Measurements from ENCODE around the gene PWWP2A.
"Not testable (repeated sequence)": the region's sequence is repeated elsewhere in the genome, so short reads cannot be mapped to it uniquely, and the experiment has no call there.

PWWP2A gene, protein sequence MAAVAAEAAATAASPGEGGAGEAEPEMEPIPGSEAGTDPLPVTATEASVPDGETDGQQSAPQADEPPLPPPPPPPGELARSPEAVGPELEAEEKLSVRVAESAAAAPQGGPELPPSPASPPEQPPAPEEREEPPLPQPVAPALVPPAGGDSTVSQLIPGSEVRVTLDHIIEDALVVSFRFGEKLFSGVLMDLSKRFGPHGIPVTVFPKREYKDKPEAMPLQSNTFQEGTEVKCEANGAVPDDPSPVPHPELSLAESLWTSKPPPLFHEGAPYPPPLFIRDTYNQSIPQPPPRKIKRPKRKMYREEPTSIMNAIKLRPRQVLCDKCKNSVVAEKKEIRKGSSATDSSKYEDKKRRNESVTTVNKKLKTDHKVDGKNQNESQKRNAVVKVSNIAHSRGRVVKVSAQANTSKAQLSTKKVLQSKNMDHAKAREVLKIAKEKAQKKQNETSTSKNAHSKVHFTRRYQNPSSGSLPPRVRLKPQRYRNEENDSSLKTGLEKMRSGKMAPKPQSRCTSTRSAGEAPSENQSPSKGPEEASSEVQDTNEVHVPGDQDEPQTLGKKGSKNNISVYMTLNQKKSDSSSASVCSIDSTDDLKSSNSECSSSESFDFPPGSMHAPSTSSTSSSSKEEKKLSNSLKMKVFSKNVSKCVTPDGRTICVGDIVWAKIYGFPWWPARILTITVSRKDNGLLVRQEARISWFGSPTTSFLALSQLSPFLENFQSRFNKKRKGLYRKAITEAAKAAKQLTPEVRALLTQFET

GRCh38 chr5:160119142-160119904, at the start of gene PWWP2A:
TSS of gene PWWP2A (minus strand) at chr5:160119450. CDS start at chr5:160119388, 62 bp downstream.
- DNase-seq (ENCODE audit: extremely low read depth in 1 of 2, low read depth in 1 of 2): peak; percentile 90 to 96

GRCh38 chr5:160167624-160168165, 48.4 kb upstream of the PWWP2A start:
- no peak for DNase-seq (ENCODE audit: extremely low read depth in 1 of 2, low read depth in 1 of 2)

DNA sequence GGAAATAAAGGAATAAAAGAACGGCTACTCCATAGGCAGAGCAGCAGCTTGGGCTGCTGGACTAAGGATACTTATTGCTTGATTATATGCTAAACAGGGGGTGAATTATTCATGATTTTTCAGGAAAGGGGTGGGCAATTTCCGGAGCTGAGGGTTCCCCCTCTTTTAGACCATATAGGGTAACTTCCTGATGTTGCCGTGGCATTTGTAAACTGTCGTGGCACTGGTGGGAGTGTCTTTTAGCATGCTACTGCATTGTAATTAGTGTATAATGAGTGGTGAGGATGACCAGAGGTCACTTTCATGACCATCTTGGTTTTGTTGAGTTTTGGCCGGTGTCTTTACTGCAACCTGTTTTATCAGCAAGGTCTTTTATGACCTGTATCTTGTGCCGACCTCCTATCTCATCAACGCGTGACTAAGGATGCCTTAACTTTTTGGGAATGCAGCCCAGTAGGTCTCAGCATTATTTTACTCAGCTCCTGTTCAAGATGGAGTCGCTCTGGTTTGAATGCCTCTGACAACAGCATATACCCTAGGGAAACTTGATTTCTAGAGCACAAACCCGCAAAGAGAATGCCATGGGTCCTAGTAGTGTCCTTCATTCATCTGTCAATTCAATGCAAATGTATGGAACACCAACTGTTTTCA, 47.8 kb upstream of the PWWP2A start:
- DNase-seq (ENCODE audit: extremely low read depth in 1 of 2, low read depth in 1 of 2): no peak

GRCh38 chr5:160166069-160166972, 47.1 kb upstream of the PWWP2A start:
- DNase-seq (ENCODE audit: extremely low read depth in 1 of 2, low read depth in 1 of 2): no peak

DNA sequence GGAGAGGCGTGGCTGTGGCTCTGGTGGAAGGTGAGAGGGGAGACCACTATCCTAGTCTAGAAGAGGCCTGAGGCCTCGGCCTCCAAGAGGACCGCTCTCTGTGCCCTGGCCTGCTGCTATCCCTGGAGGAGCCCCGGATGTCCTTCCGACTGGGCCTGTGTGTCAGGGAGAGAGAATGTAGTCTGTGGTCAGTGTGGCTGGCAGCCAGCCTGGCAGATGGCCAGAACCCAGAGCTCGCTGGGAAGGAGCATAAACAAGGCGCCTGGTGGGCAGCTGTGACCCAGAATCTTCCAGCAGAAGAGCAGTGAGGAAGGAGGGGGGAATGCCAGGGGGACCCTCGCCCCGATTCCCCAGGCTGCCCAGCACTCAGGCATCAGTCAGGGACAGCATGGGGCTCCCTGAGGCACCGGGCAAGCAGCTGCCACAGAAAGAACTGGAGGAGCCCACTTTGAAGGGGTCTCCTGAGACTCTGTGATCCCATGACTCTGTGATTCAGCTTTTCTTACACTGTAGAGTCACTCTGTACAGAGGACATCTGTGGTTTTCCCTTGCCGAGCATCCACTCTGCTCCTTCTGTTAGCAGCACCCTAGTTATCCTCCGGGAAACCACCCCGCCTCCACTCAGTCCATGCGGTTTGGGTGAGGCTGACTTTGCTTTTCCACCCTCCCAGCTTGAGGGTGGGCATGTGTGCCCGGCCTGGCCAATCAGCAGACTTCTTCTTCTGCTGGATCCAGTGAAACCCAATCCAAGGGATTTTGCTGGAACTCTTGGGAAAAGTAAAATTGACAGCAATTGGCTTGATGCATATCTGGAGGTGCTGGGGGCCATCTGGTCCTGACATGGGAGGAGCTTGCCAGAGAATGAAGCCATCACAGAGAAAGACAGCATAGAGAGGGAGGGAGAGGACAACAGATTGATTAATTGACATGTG, 46.2 kb upstream of the PWWP2A start:
- DNase-seq (ENCODE audit: extremely low read depth in 1 of 2, low read depth in 1 of 2): no peak

- DNase-seq (ENCODE audit: extremely low read depth in 1 of 2, low read depth in 1 of 2): no peak
Observed at GRCh38 chr5:160162910-160163309, 43.7 kb upstream of the PWWP2A start.

GRCh38 chr5:160161626-160162025, 42.4 kb upstream of the PWWP2A start:
- DNase-seq (ENCODE audit: extremely low read depth in 1 of 2, low read depth in 1 of 2): no peak

- DNase-seq (ENCODE audit: extremely low read depth in 1 of 2, low read depth in 1 of 2): not testable (repeated sequence)
Observed at GRCh38 chr5:160160875-160161274, 41.6 kb upstream of the PWWP2A start.

- DNase-seq (ENCODE audit: extremely low read depth in 1 of 2, low read depth in 1 of 2): no peak
Observed at GRCh38 chr5:160159991-160160792, 40.9 kb upstream of the PWWP2A start.

GRCh38 chr5:160158087-160158486, 38.8 kb upstream of the PWWP2A start:
- no peak for DNase-seq (ENCODE audit: extremely low read depth in 1 of 2, low read depth in 1 of 2)

DNA sequence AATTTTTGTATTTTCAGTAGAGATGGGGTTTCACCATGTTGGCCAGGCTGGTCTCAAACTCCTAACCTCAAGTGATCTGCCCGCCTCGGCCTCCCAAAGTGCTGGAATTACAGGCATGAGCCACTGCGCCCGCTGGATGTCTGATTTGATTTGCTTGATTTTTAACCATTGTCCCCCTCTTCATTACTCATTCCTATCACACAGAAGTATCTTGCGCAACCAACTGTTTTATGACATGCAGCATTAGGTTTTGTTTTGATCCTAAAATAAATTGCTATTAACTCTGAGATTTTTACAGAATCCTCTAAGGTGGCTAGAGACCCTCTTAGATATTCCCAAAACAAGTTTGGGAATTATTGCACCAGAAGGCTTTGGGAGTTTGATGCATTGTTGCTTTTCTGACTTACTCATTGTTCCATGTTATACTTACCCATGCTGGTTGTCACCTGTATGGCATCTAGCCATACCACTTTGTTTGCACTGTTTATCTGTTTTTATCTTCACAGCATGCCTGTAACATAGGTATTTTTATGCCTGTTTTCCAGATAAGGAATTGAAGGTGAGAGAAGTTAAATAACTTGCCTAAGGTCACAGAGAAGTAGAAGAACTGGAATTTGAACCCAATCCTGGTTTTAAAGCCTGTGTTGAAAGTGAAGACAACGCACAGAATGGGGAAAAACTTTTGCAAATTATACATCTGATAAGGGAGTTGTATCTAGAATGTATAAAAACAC, 35.9 kb upstream of the PWWP2A start:
- no peak for DNase-seq (ENCODE audit: extremely low read depth in 1 of 2, low read depth in 1 of 2)

GRCh38 chr5:160152901-160153300, 33.7 kb upstream of the PWWP2A start:
- DNase-seq (ENCODE audit: extremely low read depth in 1 of 2, low read depth in 1 of 2): no peak

DNA sequence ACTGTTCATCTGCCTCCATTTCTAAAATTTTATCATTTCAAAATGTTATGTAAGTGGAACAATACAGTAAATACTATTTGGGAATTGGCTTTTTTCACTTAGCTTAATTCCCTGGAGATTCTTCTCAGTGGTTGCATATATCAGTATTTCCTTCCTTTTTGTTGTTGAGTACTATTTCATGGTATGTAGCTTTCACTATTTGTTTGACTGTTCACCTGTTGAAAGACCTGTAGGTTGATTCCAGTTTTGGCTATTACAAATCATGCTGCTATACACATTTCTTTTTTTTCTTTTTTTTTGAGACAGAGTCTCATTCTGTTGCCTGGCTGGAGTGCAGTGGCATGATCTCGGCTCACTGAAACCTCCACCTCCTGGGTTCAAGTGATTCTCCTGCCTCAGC, 33.0 kb upstream of the PWWP2A start:
- no peak for DNase-seq (ENCODE audit: extremely low read depth in 1 of 2, low read depth in 1 of 2)

GRCh38 chr5:160151017-160151416, 31.8 kb upstream of the PWWP2A start:
- DNase-seq (ENCODE audit: extremely low read depth in 1 of 2, low read depth in 1 of 2): no peak

DNA sequence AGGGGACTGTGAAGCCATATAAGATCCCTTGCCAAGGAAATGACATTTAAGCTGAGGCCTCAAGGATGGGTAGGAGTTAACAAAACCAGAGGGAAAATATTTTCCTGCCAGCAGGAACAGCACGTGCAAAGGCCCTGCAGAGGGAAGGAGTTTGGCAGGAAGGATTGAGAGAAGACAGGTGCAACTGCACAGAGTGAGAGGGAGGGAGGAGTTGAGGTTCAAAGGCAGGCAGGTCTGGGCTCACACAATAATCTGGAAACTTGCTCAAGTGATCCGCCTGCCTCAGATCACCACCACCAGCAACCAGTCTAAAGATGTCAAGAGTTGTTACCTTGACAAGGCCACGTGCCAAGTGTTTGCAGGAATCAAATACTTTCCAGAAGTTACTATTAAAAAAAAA, 31.1 kb upstream of the PWWP2A start:
- DNase-seq (ENCODE audit: extremely low read depth in 1 of 2, low read depth in 1 of 2): no peak

- not testable (repeated sequence) for DNase-seq (ENCODE audit: extremely low read depth in 1 of 2, low read depth in 1 of 2)
Observed at GRCh38 chr5:160144436-160144835, 25.2 kb upstream of the PWWP2A start.

DNA sequence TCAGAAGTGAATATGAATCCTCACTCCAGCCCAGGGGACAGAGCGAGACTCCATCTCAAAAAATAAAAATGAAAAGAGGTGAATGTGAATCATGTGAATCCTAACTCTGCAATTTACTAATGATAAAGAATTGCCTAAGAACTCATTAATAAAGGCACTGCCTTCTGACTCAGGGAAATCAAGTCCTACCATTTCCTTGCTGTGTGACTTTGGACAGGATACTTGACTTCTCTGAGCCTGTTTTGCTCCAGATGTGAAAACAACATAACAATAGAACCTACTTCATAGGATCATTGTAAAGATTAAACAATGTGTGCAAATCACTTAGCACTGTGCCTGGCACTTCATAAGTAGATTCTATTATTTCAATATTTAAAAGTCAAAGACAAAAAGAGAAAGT, 15.1 kb upstream of the PWWP2A start:
- no peak for DNase-seq (ENCODE audit: extremely low read depth in 1 of 2, low read depth in 1 of 2)
